H54 (cell line): ENCODE measurements around the gene ZFX.
"Not testable (repeated sequence)": the region's sequence is repeated elsewhere in the genome, so short reads cannot be mapped to it uniquely, and the experiment has no call there.

Experiments used
- DNase-seq: peaks from one replicate; pipeline ENCODE4 v3.0.0; 2011; ENCODE audit warnings: low spot score, mixed read lengths; ENCODE audit not compliant: insufficient read length
- FAIRE-seq: peaks from 3 replicates; lab custom pipeline; 2011; peaks lifted over from hg19 to GRCh38; lab: Jason Lieb, UNC
- POLR2A ChIP-seq: IDR thresholded peaks from 2 replicates; pipeline ENCODE4 v1.6.1; 2011; ENCODE audit warnings: low read depth, mild to moderate bottlenecking, low read length

ZFX gene

GRCh38 chrX:24146283-24146949 is 3.1 kb upstream of the ZFX start:
- DNase-seq = no peak
- FAIRE-seq = no peak
- TF ChIP-seq POLR2A = no peak

DNA sequence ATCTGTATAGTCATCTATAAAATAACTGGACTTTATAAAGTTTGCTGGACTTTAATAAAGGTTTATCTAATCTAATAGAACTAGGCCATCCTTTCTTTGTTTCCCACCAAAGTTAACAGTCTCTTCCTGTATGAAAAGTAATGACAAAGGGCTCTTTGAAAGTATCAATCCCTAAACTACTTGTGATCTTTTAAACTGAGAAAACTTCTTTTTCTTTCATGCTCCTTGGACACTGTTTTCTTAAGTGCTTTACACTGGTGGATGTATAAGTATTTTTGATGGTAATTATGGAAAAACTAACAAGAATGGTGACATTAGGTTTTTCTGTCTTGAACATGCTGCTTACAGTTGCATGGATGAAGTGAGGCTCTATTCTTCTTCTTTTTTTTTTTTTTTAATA is 2.4 kb upstream of the ZFX start:
- no peak for FAIRE-seq
- no peak for DNase-seq
- no peak for TF ChIP-seq POLR2A

DNA sequence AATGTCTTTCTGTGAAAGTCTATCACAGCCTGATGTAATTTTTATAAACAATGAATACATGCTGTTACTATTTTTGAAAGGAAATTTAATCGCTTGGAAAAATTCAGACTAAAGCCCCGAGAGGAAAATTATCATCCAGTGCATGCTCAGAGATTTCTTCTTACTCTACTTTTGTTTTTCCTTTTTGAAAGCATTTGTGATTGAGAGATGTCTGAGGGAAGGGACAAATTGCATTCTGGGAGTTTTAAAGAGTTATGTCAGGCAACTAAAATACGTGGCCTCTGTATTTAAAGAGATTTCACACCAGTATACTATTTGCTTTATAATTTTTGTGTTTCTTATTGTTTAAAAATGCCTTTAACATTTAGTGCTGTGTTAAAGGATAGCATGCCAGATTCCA is 1.4 kb upstream of the ZFX start:
- no peak for TF ChIP-seq POLR2A
- DNase-seq (no peak), FAIRE-seq (no peak)

DNA sequence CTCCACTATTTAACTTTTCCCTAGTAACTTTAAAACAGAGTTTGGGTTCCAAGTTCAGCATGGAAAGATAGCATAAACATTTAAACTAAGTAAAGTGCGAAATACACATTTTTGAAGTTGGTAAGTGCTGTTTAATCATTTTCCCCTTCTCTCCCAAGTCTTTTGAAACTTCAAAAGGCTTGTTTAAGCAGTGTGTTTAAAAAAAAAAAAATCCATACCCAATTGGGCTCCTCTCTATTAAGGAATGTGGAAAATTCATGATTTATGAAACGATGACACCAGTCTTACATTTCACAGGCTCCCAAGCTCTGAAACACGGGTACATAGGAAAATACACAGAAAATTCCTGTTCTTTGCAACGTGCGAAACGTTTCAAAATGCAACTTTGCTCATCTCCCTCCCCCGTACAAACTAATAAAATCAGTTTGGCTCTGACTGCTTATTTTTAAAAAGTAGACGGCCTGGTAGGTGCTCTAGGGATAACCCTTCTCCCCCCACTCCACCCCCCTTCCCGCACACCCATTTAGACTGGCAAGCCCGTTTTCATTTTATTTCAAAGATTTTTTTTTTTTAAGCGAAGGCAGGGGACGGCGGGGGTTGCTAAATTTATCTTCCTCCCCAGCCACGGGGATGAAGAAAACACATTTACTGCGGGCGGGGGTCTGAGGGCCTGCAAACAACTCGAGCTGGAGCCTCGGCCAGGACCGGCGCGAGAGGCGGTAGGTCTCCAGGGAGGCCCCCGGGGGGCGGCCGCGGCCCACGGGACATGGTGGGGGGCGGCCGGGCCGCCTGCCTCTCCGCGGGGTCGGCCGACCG is 786 bp upstream of the ZFX start:
- no peak for TF ChIP-seq POLR2A
- FAIRE-seq (no peak), DNase-seq (no peak)

DNA sequence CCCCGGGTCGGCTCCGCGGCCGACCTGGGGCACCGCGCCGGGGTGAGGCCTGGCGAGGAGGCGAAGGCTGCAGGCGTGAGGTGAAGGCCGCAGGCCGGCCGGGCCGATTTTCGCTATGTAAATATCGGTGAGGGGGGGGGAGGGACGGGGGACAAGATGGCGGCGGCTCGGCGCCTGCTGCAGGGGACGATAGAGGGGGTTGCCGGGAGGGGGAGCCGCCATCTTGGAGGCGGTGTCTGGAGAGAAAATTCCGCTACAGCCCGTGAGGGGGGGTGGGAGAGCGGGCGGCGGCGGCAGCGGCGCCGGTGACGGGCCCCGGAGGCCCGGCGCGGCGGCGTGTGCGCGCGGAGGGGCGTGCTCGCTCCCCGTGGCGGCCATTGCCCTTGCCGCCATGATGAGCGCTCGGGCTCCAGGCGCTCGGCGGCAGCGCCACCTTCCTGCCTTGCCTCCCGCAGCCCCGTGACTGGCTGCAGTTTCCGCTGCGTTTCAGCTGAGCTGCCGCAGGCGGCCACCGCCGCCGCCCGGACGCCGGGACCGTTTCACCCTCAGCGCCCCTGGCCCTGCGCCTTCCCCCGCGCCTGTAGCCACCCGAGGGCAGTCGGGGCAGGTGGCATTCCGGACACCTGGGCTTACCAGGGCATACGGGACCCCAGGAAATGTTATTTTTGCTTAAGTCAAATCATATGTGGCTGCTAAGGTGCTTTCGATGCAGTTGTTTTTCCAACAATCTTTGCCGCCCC is 692 bp downstream of the ZFX start:
- DNase-seq (peak; percentile 45), FAIRE-seq (no peak)
- TF ChIP-seq POLR2A = peak; percentile 50; the same call in 1 of the 2 replicates

GRCh38 chrX:24150898-24151297 is 1.4 kb downstream of the ZFX start:
- DNase-seq (no peak), FAIRE-seq (no peak)
- no peak for TF ChIP-seq POLR2A

- DNase-seq = no peak
- FAIRE-seq = no peak
- TF ChIP-seq POLR2A = no peak
These were observed 2.0 kb downstream of the ZFX start for GRCh38 chrX:24151513-24151912.

DNA sequence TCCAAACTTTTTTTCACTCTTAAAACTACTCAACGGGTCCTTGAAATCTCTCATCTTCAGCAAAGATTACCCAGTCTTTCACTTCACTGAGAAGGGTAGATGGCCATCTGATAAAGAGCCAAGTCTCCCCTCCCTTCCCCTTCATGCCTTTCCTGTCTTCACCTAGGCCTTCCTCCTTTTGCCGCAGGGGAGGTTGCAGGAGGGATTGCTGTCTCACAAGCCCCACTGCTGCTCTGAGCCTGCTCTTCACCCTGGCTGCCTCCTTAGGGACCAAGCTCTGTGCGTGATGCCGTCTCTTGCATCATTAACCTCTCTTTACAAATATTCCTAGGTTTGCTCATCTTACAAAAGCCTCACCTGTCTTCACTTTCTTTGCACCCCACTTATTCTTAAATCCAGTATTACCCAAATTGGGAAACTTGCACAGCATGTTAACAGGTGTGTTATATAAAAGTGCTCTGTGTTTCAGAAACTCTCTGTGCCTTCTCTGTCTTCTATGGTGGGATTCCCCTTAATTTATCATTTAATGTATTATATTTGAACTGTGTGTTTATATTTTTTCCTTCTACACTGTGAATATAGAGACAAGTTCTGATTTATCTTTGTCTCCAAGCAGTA is 3.8 kb downstream of the ZFX start:
- DNase-seq (no peak), FAIRE-seq (no peak)
- no peak for TF ChIP-seq POLR2A

DNA sequence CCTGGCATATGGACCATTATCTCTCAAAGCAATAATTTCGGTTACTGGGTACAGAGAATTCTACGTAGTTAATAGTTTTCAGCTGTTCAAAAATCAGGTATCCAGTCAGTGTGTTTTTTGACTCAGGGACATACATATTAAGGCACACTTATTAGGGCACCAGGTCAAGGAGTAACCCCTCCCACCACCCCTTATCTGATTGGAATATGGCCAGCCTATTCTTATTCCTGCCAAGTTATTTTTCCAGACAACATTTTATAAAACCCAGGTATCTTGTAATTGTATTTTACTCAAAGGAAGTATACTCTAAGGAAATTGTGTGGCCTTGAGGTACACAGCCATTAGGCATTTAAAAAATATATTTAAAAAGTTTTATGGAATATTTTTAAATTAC is 4.3 kb downstream of the ZFX start:
- TF ChIP-seq POLR2A = no peak
- no peak for FAIRE-seq
- no peak for DNase-seq

- FAIRE-seq (no peak), DNase-seq (no peak)
- no peak for TF ChIP-seq POLR2A
These were observed 5.0 kb downstream of the ZFX start for GRCh38 chrX:24154490-24155034.

DNA sequence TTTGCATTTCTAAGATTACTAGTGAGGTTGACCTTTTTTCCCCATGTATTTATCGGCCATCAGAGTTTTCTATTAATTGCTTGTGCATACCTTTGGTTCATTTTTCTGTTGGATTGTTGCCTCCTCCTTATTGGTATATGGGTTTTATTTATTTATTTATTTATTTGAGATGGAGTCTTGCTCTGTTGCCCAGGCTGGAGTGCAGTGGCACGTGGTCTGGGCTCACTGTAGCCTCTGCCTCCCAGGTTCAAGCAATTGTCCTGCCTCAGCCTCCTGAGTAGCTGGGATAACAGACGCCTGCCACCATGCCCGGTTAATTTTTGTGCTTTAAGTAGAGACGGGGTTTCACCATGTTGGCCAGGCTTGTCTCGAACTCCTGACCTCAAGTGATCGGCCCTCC is 6.2 kb downstream of the ZFX start:
- DNase-seq, FAIRE-seq: not testable (repeated sequence)

GRCh38 chrX:24156177-24156576 is 6.6 kb downstream of the ZFX start:
- no peak for DNase-seq
- no peak for TF ChIP-seq POLR2A
- FAIRE-seq = no peak

DNA sequence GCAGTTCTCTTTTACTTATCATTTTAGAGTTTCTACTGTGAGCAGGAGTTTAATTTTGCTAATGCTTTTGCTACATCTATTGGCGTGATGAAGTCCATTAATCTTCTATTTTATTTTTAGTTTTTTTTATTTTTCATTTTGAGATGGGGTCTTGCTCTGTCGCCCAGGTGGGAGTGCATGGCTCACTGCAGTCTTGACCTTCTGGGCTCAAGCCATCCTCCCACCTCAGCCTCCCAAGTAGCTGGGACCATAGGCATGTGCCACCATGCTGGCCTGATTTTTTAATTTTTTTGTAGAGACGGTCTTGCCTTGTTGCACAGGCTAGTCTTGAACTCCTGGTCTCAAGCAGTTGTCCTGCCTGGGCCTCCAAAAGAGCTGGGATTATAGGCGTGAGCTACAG is 9.4 kb downstream of the ZFX start:
- no peak for DNase-seq
- FAIRE-seq = no peak
- TF ChIP-seq POLR2A = no peak
